ENCODE results near the gene ARMH4.

DNA sequence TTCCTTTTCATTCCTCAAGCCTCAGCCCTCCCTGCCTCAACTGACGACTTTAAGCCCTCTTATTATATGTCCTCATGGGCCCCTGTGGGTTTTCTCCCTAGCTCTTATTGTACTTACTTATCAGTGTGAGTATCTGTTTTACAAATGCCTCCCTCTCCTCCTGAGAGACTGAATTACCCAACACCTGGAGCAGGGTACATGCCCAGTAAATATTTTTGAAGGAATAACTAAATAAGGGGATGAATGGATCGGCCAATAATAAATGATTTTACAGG is 190.3 kb downstream of the ARMH4 start:
- TF ChIP-seq POLR2A (IDR thresholded peaks at IDR 0.05; ENCODE audit: low read depth, low read length) = no peak
- no peak for TF ChIP-seq TAF1 (IDR thresholded peaks at IDR 0.05; ENCODE audit: low read depth, low read length)
